ENCODE measurements around the gene TPT1. TPM values are rescaled to one million over a fixed set of nuclear protein-coding genes. Genes with fewer than 3 reads are reported as not detected.

Gene TPT1
- polyA plus RNA-seq, 1 of the 3 experiments (the other 2 are of a cell fraction): 1,919 TPM

GRCh38 chr13:45289936-45290563 is 50.9 kb downstream of the TPT1 start:
- H3K4me3 ChIP-seq (ENCODE audit: low read depth in 2 of 2, low read length in 1 of 2): no peak overlapping the region
- H3K4me2 ChIP-seq: no peak overlapping the region
- H3K4me1 ChIP-seq (ENCODE audit: control insufficient read depth in 1 of 2, insufficient read depth in 2 of 2, low read depth in 1 of 2, low read length in 1 of 2): peaks cover 0 to 8% of the 10 kb centered on the region in 2 experiments; a peak in 1 of 4 replicates
- CTCF ChIA-PET: interaction anchor here (0.9 to 3.1 kb wide), 3 partner anchors 8 to 243 kb away, joined by 3 to 20 read pairs (median 4); no protein-coding TSS in a partner anchor
- H3K27me3 ChIP-seq (ENCODE audit: insufficient read depth): no peaks in the 10 kb centered on the region
- no peaks in the 10 kb centered on the region for H3K9me3 ChIP-seq
- POLR2A ChIA-PET: interaction anchor here (0.6 kb wide), 1 partner anchor 50 kb away, joined by 4 read pairs; no protein-coding TSS in a partner anchor
- peaks cover 0 to 7% of the 10 kb centered on the region in 2 experiments for H3K36me3 ChIP-seq (replicated peaks in 1 of 2; ENCODE audit: control insufficient read depth in 1 of 2, insufficient read depth in 2 of 2, low read length in 1 of 2)
- H3K9me2 ChIP-seq: no peaks in the 10 kb centered on the region
- no peak overlapping the region for H3K27ac ChIP-seq (ENCODE audit: low read depth in 2 of 2, low read length in 1 of 2)
- H3K9ac ChIP-seq: no peak overlapping the region
- H2AFZ ChIP-seq (ENCODE audit: low read depth): no peak overlapping the region
- no peaks in the 10 kb centered on the region for H4K20me1 ChIP-seq (ENCODE audit: insufficient read depth)
- 85% methylated on average over 3 of the region's 3 CpGs for WGBS (ENCODE audit: low lambda C conversion rate)
- peaks cover 7% of the 10 kb centered on the region for H3F3A ChIP-seq (replicated peaks; ENCODE audit: insufficient read depth)
- H3K79me2 ChIP-seq (ENCODE audit: insufficient read depth): no peaks in the 10 kb centered on the region
- TF ChIP-seq CHD2 (IDR thresholded peaks at IDR 0.05; ENCODE audit: low read length, partially characterized antibody) (no peak), POLR2AphosphoS5 (IDR thresholded peaks at IDR 0.05; ENCODE audit: low read depth, low read length) (no peak), CTCF (IDR thresholded peaks at IDR 0.05) (no peak), MAX (IDR thresholded peaks at IDR 0.05; ENCODE audit: low read depth) (no peak), SIN3A (IDR thresholded peaks at IDR 0.05; ENCODE audit: borderline replicate concordance, low read depth, low read length) (no peak), FOXJ3 (CRISPR knock-in tag; IDR thresholded peaks at IDR 0.05) (no peak), RFX5 (IDR thresholded peaks at IDR 0.05; ENCODE audit: low read length) (no peak), MXI1 (IDR thresholded peaks at IDR 0.05; ENCODE audit: low read depth, low read length) (no peak), GATA2 (CRISPR knock-in tag; IDR thresholded peaks at IDR 0.05) (no peak), REST (IDR thresholded peaks at IDR 0.05; ENCODE audit: low read depth, low read length) (no peak), USF2 (IDR thresholded peaks at IDR 0.05; ENCODE audit: borderline replicate concordance, low read depth, low read length) (no peak), TAF1 (IDR thresholded peaks at IDR 0.05; ENCODE audit: borderline replicate concordance, low read depth, low read length) (no peak), FOXM1 (IDR thresholded peaks at IDR 0.05; ENCODE audit: low read depth) (no peak), YY1 (IDR thresholded peaks at IDR 0.05; ENCODE audit: low read depth) (no peak), EP300 (IDR thresholded peaks at IDR 0.05; ENCODE audit: borderline replicate concordance in 1 of 2, low read depth in 1 of 2, low read length in 1 of 2) (no peak), EZH2phosphoT487 (IDR thresholded peaks at IDR 0.05; ENCODE audit: borderline replicate concordance, low read depth) (no peak), MEF2A (IDR thresholded peaks at IDR 0.05; ENCODE audit: borderline replicate concordance, low read depth) (no peak), NRF1 (IDR thresholded peaks at IDR 0.05; ENCODE audit: low read depth, low read length) (no peak)
- TF ChIP-seq, protein P1, sequence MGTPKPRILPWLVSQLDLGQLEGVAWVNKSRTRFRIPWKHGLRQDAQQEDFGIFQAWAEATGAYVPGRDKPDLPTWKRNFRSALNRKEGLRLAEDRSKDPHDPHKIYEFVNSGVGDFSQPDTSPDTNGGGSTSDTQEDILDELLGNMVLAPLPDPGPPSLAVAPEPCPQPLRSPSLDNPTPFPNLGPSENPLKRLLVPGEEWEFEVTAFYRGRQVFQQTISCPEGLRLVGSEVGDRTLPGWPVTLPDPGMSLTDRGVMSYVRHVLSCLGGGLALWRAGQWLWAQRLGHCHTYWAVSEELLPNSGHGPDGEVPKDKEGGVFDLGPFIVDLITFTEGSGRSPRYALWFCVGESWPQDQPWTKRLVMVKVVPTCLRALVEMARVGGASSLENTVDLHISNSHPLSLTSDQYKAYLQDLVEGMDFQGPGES (IDR thresholded peaks at IDR 0.05; ENCODE audit: low read depth, low read length): no peak
- no peak for DNase-seq
